GM18502 (cell line): Measurements from ENCODE around the gene PRRX1.

Source experiments
- ATAC-seq: cut with Tn5 transposase; IDR thresholded peaks from one replicate; pipeline ENCODE4 v1.9.1; 2021; ENCODE audit warnings: mild to moderate bottlenecking; ENCODE audit not compliant: unreplicated experiment, poor library complexity

The PRRX1 gene

DNA sequence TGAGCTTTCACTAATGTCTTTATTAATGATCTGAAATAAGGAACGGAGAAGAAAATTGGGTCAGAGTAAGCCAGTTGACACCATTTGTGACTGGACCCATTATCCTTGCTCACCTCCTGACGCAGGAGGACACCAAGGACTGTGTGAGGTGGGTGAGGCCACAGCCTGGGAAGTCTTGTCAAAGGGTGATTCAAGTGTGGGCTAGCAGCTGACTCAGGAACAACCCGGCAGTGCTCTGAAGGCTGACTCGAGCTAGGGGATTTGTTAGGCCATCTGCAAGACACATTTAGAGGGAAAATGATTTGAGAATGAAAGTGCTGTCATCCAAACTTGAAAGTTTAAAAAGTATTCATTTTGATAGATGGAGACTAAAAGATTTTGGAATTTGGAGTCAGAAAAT, 21.2 kb downstream of the PRRX1 start:
- ATAC-seq, result no peak

DNA sequence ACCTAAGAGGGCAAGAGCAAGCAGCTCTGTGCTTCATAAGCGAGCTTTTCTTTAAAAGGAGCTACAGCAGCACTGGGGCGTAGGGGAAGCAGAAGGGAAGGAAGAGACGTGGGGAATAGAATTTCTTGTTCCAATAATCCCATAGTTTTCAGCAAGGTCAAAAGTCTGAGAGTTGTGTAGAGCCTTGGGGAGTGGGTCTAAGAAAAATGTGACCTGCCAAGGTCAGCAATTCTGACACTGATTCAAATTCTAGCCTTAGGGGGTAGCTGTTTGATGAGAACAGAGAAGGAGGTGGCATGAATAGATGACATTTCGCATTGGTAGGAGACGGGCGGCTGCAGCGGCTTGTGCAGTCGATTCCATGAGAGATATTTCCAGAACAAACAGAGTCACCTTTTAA, 22.4 kb downstream of the PRRX1 start:
- no peak for ATAC-seq

DNA sequence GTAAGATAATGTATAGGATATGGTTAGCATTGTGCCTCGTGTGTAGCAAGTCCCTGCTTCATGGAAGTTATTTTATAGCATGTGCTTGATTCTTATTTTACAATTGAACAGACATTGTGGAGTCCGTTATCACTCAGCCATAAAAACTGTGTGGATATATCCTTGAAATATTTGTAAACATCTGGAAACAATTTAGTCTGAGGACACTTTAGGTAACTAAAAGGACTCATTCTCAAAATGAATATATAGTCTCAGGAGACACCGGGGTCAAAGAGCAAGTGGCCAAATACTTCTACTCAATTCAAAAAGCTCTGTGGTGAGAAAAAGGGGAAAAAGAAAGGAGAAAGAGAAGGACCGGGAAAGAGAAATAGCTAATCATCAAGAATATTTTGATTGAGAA, 23.7 kb downstream of the PRRX1 start:
- no peak for ATAC-seq

DNA sequence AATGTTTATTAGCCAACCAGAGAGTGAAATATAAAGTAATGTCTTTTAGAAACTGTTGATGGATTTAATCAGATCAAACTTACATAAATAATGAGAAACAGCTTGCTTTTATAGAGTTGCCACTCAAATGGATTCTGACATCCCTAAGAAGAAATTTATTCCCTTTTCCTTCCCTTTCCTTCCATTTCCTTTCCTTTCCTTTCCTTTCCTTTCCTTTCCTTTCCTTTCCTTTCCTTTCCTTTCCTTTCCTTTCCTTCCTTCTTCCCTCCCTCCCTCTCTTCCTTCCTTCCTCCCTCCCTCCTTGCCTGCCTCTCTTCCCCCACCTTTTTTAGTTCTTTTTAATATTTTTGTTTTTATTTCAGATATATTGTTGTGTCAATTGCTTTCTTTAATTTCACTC, 27.3 kb downstream of the PRRX1 start:
- no peak for ATAC-seq

DNA sequence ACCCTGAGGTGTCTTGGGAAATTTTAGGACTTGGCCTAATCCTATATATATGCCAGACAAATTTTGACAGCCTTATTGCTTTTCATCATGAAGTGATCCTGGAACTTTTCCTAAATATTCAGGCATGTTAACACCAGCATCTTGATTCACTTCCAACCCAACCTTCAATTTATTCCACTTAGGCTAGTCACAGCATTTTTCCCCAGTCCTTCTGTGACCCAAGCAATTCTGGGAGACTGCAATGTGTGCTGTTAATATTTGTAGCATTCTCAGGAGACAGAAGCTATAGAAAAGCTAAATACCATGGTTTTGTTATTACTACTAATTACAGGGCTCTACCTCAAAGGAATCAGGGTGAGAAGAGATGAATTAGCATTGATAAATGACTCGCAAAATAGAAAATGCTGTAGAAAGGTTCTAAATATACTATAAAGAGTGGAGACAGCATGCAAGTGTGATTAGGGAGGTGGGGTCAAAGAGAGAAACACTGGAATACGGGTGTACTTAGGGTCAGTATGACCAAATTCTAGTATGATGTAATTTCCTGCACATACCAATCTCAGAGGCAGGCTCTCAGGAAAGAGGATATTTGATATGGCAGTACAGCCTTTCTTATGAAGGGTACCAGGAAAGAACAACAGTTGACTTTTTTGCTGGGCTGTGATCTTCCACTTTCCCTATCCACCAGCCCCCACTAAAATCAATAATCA, 29.1 kb downstream of the PRRX1 start:
- no peak for ATAC-seq

DNA sequence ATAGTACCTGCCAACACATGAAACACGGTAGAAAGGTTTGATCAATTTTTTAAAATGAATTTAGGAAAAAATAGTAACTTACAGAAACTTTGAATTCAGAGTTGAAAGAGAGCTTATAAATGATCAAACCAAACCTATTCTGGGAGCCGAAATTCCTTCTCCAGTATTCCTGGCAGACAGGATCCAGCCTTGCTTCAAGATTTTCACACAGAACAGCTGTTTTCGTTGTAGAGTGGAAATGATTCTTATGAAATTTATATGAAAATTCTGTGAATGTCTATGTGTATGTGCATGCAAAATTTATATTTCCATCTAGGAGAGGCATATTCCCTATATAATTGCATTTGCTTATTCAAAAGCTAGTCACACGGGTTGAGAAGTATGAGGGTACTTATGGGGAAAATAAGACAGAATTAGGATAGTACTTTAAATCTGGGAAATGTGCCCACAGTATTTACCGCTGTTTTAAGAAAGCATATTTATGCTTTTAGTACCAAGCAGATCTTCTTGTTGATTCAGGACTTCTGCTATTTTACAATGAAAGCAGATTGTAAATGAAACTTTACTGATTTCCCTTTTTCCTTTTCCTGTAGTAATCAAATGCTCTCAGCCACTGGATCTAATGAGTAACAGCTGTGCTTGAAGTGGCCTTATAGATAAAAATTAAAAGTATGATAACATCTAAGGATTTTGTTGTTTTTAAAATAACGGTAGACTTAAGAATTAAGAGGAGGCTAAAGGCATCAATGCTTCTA, 30.4 kb downstream of the PRRX1 start:
- no peak for ATAC-seq

DNA sequence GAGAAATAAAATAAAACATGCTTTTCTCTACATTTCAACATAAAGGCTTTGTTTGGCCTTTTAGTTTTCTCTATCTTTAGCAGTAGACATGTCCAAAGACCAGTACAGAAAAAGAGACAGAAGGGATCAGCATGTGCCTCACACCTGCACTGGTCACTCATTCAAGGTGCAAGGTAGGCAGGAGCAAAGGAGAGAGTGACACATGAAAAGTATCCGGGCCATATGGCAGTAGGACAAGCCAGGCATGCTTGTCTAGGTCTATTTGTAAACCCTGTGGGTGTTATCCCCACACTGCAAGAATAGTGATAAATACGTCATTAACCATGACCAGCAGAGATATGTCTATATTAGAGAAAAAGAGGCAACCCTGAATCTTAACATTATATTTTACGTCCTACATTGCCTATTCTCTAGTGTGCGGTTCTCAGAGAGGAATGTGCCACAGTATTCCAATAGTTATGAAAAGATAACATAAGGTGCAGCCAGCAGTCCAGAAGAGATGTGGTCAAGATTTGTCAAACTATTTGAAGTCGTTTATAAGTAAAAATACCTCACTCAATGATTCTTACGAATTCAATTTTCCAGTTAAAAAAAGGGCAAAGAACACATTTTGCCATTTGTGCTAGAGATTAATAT, 32.1 kb downstream of the PRRX1 start:
- ATAC-seq, result no peak

DNA sequence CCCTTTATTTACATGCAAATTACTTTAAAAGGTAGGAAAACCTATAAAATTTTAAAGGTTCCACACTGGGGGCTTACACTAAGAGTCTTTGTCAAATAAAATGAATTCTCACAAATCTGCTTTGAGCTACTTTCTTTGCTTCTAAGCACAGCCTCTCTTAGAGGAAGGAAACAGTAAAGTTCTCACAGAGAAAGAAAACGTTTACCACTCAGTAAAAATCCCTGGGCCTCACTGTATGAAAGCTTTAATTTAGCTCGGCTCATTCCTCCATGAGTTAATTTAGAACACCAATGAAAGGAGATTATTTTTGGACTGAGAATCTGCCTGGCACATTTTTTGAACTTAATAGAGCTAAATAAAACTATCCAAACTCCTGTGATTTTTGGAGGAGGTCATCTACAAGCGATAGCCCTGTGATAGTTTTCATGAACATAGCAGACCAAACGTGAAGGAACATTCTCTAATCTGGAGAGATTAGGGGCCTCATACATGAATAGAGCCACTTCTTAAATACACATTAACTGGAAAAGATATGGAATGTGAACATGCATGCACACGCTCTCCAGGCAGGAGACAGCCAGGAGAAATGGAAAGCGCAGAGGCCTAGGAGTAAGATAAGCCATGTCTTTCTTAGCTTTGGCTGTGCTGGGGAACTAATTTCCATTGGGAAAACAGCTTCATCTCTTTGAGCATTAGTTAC, 32.8 kb downstream of the PRRX1 start:
- ATAC-seq, result no peak

DNA sequence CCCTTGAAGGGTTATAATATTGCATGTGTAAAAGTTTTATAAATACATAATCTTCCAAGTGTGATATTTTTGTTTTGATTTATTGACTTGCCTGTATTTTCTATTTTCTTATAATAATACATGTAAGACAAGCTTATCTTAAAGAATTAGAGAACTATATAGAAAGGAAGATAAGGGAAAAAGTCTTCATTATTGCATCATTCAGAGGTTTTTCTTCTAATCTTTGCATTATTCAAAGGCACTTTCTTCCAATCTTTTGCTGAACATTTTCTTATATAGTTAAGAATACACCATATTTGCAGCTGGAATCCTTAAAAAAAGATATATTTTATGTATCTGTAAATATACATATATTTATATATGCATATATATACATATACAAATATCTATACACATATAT, 33.4 kb downstream of the PRRX1 start:
- ATAC-seq, result no peak

DNA sequence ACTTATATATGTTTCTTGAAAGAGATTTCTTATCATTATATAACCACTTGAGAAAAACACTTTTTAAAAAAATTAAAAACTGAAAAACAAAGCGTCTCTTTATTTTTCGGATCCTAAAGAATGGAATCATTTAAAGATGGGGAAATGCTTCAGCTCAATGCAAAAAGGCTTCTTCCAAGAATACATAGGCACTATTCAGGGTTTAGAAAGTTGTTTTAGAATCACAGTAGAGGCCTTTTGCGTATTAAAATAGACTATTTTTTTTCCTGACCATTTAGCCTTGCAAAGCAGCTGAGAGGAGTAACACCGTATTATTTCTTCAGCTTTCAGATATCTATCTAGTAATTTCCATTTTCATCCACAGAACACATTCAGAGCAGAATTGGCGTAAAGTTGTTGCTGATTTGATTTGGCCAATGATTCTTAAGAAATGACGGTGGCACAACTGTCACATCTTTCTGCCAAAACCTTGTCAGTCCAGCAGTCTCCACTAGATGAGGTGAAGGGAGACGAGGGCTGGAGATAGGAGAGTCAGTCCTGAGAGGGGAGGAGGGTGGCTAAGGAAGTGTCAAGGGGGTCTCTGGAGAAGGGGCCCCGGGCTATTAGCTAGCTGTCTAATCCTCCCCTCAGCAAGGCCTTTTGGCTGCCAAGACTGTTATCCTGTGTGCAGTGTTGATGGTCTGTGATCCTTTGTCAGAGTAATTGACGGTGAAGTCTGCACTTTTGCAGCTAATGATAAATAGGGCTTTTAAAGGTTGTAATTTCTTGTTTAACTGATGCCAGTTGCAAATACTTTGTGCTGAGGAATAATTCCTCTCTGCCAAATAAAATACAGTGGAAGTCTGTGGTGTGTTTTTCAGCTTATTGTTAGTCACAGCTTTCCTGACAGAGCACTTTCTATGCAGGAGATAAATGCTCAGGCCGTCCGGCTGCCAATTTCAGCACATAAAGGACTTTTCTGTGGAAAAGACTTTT, 34.7 kb downstream of the PRRX1 start:
- ATAC-seq, result no peak

DNA sequence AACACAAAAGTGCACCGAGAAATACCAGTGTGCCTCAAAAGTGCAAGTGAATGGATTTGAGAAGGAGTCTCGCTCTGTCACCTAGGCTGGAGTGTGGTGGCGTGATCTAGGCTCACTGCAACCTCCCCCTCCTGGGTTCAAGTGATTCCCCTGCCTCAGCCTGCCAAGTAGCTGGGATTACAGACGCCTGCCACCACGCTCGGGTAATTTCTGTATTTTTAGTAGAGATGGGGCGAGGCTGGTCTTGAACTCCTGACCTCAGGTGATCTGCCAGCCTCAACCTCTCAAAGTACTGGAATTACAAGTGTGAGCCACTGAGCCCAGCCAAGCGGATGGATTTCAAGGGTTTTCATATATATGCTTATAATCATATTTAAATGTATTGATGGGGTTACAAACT, 35.8 kb downstream of the PRRX1 start:
- no peak for ATAC-seq

DNA sequence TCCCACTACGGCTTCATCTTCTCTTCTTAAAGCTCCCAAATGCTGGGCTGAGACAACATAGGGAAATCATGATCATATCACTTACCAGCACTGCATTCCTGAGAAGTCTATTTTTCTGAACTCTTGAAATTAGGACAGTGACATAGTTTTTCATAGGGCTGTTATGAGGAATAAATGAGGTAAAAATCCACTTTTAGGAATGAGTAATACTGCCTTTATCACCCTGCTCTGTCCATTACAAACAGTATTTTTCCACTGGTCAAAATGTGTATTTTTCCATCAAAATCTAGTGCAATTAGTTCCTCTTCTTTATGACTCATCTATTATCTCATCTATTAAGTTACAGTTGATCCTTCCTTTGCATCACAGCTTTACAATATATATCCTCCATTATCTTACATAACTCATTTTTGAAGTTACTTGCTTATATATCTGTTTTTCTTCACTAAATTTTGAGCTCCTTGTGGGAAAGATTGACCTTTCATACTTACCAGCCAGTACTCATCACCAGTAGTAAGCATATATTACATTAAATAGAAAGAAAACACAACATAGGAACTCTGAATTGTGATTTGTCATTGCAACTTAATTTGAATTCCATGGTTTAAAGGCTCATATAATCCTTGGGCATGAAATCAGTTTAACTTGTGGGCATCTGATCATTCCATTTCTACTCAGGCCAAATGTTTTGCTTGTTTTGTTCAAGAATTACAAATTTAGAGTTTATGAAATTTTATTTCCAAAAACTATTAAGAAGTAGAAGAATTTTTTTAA, 37.1 kb downstream of the PRRX1 start:
- ATAC-seq, result no peak

DNA sequence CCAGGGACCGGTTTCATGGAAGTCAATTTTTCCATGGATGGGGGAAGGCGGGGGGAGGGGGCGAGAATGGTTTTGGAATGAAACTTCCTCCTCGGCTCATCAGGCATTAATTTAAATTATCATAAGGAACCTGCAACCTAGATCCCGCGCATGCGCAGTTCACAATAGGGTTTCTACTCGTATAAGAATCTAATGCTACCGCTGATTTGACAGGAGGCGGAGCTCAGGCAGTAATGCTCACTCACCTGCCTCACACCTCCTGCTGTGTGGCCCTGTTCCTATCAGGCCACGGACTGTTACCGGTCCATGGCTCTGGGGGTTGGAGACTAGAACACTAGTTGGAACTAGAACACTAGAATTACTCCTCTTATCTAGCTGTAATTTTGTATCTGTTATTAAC, 38.0 kb downstream of the PRRX1 start:
- no peak for ATAC-seq

DNA sequence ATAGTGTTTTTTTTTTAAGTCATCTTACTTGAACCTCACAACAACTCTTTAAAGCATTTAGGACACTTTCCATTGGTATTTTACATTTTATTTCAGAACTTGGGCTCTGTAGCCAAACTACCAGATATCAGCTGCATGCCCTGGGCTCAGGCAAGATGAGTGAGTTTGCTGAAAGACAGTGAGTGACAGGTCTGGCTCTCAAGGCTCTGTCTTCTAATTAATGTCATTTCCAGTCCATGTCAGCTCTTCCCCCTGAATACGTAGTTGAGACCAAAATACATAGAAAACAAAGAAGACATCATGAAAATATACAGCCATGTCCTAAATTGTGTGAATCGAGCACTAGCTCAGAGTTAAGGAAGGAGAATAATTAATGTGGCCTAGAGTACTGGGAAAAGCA, 39.7 kb downstream of the PRRX1 start:
- no peak for ATAC-seq

DNA sequence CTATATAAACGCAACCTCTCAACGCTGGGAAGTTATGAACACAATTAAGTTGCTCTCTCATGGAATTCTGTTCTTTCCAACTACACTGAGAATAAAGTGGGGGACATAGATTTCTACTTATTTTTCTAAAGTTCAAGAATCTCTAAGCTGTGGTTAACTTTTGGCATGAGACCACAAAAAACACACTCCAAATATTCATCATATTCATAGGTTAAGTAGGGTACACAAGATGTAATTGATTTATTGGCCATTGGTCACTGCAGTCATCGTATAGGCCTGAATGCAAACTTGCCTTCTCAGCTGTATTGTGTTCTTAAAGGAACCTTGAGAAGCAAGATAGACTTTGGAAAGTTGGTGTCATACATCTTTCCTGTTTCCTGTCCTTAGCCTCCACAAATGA, 40.3 kb downstream of the PRRX1 start:
- ATAC-seq, result no peak

DNA sequence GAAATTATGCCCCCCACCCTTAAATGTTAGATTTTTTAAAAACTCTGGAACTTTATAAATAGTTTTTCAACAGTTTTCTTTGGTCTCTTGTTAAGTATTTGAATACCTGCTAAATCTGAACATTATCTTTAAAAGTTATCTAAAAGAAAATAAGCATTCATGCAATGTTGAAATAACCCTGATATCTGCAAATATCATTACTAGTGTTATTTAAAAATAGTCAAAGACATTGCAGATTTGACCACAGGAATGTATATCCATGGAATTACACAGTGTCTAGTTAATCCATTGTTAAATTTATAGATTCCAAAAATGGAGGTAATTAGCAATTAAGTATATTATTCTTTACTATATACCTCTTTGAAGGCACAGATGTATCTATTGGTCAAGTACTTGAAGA, 42.0 kb downstream of the PRRX1 start:
- ATAC-seq, result no peak

DNA sequence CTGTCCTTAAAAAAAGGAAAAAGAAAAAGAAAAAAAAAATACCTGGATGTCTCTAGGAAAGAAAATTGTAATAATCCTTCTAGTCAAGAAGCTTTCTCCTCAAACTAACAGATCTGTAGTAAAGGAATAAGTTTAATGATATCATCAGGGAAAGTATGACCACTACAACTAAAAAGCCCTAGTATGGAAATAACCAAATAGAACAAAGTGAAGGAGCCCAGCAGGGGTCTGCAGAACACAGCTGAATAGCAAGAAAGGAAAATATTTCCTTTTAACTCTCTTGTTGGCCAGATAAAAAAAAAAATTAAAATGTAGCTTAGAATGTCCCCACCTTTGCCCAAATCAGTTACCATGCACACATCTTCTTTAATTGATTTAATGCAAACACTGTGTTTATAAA, 43.2 kb downstream of the PRRX1 start:
- ATAC-seq, result no peak

DNA sequence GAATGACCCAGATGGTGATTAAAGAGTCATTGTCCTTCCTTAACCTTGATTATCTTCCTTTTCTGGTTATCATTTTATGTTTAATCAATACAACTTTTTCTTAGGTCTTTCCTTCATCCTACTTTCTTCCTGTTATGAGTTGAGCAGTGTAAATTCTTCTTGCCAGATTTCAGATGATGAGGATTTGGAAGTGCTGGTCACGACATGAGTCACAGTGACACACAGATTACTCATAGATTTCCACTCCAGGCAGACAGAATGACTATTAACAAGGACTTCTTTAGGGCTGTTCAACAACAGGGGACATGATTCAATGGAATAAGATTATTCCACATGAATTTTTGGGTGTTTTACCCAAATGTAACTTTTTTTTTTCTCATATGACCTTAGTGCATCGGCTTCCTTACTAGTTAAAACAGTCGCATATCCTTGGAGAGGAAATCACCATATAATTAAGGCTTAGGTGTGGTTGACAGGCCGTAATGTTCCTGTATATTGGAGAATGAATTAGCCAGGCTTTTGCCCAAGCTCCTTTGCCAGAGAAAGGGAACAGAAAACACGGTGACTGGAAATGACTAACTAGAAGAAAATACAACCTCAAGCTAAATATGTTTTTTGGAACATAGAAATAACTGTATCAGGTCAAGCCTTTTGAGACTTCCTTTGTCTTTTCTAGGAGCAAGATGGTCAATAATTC, 44.2 kb downstream of the PRRX1 start:
- no peak for ATAC-seq

DNA sequence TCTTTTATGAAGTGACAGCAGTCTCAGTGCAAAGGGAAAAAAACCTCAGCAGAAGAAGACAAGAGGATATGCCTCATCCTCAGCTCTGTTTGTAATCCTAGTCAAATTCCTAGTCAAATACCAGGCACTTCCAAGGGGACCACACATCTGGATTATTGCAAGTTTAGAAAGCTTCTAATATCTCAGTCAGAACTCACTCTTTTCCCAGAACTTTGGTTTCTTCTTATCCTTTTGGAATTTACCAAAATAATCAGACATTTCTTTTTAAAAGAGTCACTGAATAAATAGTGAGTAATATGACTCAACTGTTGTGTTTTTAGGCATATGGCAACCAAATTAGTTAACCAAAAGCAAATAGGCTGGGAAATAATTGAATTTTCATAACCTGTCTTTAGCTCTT, 47.8 kb downstream of the PRRX1 start:
- no peak for ATAC-seq
